HL-60 (cell line): ENCODE measurements around the gene UBE2U.

Experiments used
- DNase-seq, 2 experiments: peaks; one replicate each; pipeline ENCODE4 v3.0.0-alpha.2; 2010 to 2020; ENCODE audit warnings: low read depth in 1 of 2, low spot score in 1 of 2
- H3K27ac ChIP-seq: fragments of 250-450 bp; sonication (Bioruptor Pico); replicated peaks from 2 replicates; pipeline ENCODE4 v1.5.1; 2020; ENCODE audit warnings: mild to moderate bottlenecking, moderate library complexity
- H3K27me3 ChIP-seq: fragments of 250-450 bp; sonication (Bioruptor Pico); 2 replicates; pipeline ENCODE4 v1.5.1; 2021; ENCODE audit warnings: mild to moderate bottlenecking, moderate library complexity; ENCODE audit not compliant: insufficient read depth, poor library complexity, severe bottlenecking
- H3K4me3 ChIP-seq: replicated peaks from 2 replicates; pipeline ENCODE4 v1.5.1; 2011; ENCODE audit warnings: mild to moderate bottlenecking, control low read depth, low read length; ENCODE audit not compliant: insufficient read depth
- CTCF ChIP-seq: IDR thresholded peaks from one replicate; pipeline ENCODE4 v1.5.1; 2011; ENCODE audit warnings: low read length, control low read depth, inconsistent platforms; ENCODE audit not compliant: insufficient read depth
- GABPA ChIP-seq: IDR thresholded peaks from 2 replicates; pipeline ENCODE4 v1.6.1; 2012; ENCODE audit warnings: low read depth
- POLR2AphosphoS5 ChIP-seq: IDR thresholded peaks from 2 replicates; pipeline ENCODE4 v1.6.1; 2012; ENCODE audit warnings: low read depth
- REST ChIP-seq: IDR thresholded peaks from 2 replicates; pipeline ENCODE4 v1.6.1; 2012; ENCODE audit warnings: low read depth; ENCODE audit not compliant: insufficient replicate concordance
- SPI1 ChIP-seq: IDR thresholded peaks from 2 replicates; pipeline ENCODE4 v1.6.1; 2012; ENCODE audit warnings: low read depth, mild to moderate bottlenecking, borderline replicate concordance

UBE2U gene

GRCh38 chr1:64209221-64209620 is 5.8 kb downstream of the UBE2U start:
- Histone ChIP-seq H3K27ac (no peak overlapping the region), H3K27me3 (peaks cover 2% of the 10 kb centered on the region), H3K4me3 (no peak overlapping the region)
- TF ChIP-seq REST = no peak
- TF ChIP-seq SPI1 = no peak
- TF ChIP-seq POLR2AphosphoS5 = no peak
- TF ChIP-seq CTCF = no peak
- TF ChIP-seq GABPA = no peak
- no peak for DNase-seq

GRCh38 chr1:64212031-64212430 is 8.6 kb downstream of the UBE2U start:
- no peak overlapping the region for H3K27ac ChIP-seq
- DNase-seq = no peak
- TF ChIP-seq CTCF (no peak), REST (no peak), POLR2AphosphoS5 (no peak), SPI1 (no peak), GABPA (no peak)
- H3K27me3 ChIP-seq = peaks cover 2% of the 10 kb centered on the region
- H3K4me3 ChIP-seq = no peak overlapping the region

GRCh38 chr1:64215576-64215975 is 12.2 kb downstream of the UBE2U start:
- TF ChIP-seq REST = no peak
- TF ChIP-seq POLR2AphosphoS5 = no peak
- TF ChIP-seq SPI1 = no peak
- TF ChIP-seq GABPA = no peak
- TF ChIP-seq CTCF = no peak
- peaks cover 4% of the 10 kb centered on the region for H3K27me3 ChIP-seq
- H3K4me3 ChIP-seq = no peak overlapping the region
- H3K27ac ChIP-seq = no peak overlapping the region
- DNase-seq = no peak
